ENCODE data around the gene PPP6R3.
"Not testable (repeated sequence)": the region's sequence is repeated elsewhere in the genome, so short reads cannot be mapped to it uniquely, and the experiment has no call there.

PPP6R3 gene

DNA sequence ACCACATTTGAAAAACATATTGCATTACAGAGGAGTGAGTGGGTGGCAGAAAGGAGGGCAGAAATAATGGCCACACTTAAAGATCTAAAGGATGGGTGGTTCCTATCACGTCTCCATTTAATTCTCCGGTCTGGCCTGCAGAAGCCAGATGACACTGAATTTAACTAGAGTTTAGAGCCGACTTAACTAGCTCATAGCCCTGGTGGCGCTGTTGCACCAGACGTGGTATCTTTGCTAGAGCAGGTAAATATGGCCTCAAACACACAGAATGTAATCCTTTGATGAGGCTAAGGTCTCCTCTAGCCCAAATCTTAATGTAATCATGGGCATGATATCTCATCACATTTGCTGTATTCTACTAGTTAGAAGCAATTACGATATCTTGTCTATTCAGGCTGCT lies 172.2 kb downstream of the PPP6R3 start:
- Histone ChIP-seq H3K36me3 (ENCODE audit: control insufficient read depth, insufficient read depth, low read length) (no peaks in the 10 kb centered on the region), H3K27ac (ENCODE audit: insufficient read depth, low read length, poor library complexity, severe bottlenecking) (no peak overlapping the region), H3K4me1 (ENCODE audit: control insufficient read depth, insufficient read depth, low read length, poor library complexity, severe bottlenecking) (no peaks in the 10 kb centered on the region), H3K4me3 (ENCODE audit: insufficient read depth, low read depth, low read length, poor library complexity, severe bottlenecking) (no peak overlapping the region), H3K27me3 (replicated peaks; ENCODE audit: control insufficient read depth, insufficient read depth, low read length, poor library complexity, severe bottlenecking) (no peaks in the 10 kb centered on the region), H3K9me3 (ENCODE audit: control insufficient read depth, low read length) (no peaks in the 10 kb centered on the region)
- DNase-seq: peak in 1 of 3 donors; percentile 21

DNA sequence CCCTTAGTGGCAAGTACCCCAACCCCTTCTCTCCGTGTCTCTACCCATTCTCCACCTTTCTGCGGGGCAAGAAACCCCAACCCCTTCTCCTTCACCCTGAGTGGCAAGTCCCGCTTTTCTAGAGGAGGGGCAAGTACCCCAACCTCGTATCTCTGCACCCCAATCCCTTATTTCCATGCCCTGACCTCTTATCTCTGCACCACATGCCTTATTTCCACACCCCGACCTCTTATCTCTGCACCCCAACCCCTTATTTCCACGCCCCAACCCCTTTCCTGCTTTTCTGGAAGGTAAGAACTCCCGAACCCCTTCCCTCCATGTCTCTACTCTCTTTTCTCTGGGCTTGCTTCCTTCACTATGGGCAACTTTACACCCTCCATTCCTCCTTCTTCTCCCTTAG lies 174.1 kb downstream of the PPP6R3 start:
- H3K27ac ChIP-seq (ENCODE audit: insufficient read depth, low read length, poor library complexity, severe bottlenecking); H3K4me1 ChIP-seq (ENCODE audit: control insufficient read depth, insufficient read depth, low read length, poor library complexity, severe bottlenecking); H3K9me3 ChIP-seq (ENCODE audit: control insufficient read depth, low read length); DNase-seq; H3K4me3 ChIP-seq (ENCODE audit: insufficient read depth, low read depth, low read length, poor library complexity, severe bottlenecking); H3K27me3 ChIP-seq (replicated peaks; ENCODE audit: control insufficient read depth, insufficient read depth, low read length, poor library complexity, severe bottlenecking); H3K36me3 ChIP-seq (ENCODE audit: control insufficient read depth, insufficient read depth, low read length): not testable (repeated sequence)

DNA sequence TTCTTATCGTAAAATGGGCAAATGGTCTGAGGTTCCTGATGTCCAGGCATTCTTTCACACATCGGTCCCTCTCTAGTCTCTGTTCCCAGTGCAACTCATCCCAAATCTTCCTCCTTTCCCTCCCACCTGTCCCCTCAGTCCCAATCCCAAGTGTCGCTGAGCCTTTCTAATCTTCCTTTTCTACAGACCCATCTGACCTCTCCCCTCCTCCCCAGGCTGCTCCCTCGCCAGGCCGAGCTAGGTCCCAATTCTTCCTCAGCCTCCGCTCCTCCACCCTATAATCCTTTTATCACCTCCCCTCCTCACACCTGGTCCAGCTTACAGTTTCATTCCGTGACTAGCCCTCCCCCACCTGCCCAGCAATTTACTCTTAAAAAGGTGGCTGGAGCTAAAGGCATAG lies 174.6 kb downstream of the PPP6R3 start:
- H3K9me3 ChIP-seq (ENCODE audit: control insufficient read depth, low read length); H3K36me3 ChIP-seq (ENCODE audit: control insufficient read depth, insufficient read depth, low read length); H3K4me3 ChIP-seq (ENCODE audit: insufficient read depth, low read depth, low read length, poor library complexity, severe bottlenecking); H3K27me3 ChIP-seq (replicated peaks; ENCODE audit: control insufficient read depth, insufficient read depth, low read length, poor library complexity, severe bottlenecking); H3K27ac ChIP-seq (ENCODE audit: insufficient read depth, low read length, poor library complexity, severe bottlenecking); H3K4me1 ChIP-seq (ENCODE audit: control insufficient read depth, insufficient read depth, low read length, poor library complexity, severe bottlenecking); DNase-seq: not testable (repeated sequence)

DNA sequence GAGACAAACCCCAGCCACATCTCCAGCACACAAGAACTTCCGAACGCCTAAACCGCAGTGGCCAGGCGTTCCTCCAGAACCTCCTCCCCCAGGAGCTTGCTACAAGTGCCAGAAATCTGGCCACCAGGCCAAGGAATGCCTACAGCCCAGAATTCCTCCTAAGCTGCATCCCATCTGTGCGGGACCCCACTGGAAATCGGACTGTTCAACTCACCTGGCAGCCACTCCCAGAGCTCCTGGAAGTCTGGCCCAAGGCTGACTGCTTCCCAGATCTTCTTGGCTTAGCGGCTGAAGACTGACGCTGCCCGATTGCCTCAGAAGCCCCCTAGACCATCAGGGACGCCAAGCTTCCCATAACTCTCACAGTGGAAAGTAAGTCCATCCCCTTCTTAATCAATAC lies 175.3 kb downstream of the PPP6R3 start:
- not testable (repeated sequence) for H3K9me3 ChIP-seq (ENCODE audit: control insufficient read depth, low read length); H3K4me1 ChIP-seq (ENCODE audit: control insufficient read depth, insufficient read depth, low read length, poor library complexity, severe bottlenecking); H3K27me3 ChIP-seq (replicated peaks; ENCODE audit: control insufficient read depth, insufficient read depth, low read length, poor library complexity, severe bottlenecking); H3K36me3 ChIP-seq (ENCODE audit: control insufficient read depth, insufficient read depth, low read length); H3K27ac ChIP-seq (ENCODE audit: insufficient read depth, low read length, poor library complexity, severe bottlenecking); H3K4me3 ChIP-seq (ENCODE audit: insufficient read depth, low read depth, low read length, poor library complexity, severe bottlenecking); DNase-seq

DNA sequence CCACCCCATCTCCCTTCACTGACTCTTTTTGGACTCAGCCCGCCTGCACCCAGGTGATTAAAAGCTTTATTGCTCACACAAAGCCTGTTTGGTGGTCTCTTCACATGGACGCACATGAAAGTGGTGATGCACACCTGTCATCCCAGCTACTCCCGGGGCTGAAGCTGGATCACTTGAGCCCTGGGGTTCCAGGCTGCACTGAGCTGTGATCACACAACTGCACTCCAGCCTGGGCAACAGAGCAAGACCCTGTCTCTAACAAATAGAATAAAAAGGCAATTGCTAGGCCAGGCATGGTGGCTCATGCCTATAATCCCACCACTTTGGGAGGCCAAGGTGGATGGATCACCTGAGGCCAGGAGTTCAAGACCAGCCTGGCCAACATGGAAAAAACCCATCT lies 178.8 kb downstream of the PPP6R3 start:
- DNase-seq; H3K4me3 ChIP-seq (ENCODE audit: insufficient read depth, low read depth, low read length, poor library complexity, severe bottlenecking); H3K36me3 ChIP-seq (ENCODE audit: control insufficient read depth, insufficient read depth, low read length); H3K27me3 ChIP-seq (replicated peaks; ENCODE audit: control insufficient read depth, insufficient read depth, low read length, poor library complexity, severe bottlenecking); H3K9me3 ChIP-seq (ENCODE audit: control insufficient read depth, low read length); H3K4me1 ChIP-seq (ENCODE audit: control insufficient read depth, insufficient read depth, low read length, poor library complexity, severe bottlenecking); H3K27ac ChIP-seq (ENCODE audit: insufficient read depth, low read length, poor library complexity, severe bottlenecking): not testable (repeated sequence)

DNA sequence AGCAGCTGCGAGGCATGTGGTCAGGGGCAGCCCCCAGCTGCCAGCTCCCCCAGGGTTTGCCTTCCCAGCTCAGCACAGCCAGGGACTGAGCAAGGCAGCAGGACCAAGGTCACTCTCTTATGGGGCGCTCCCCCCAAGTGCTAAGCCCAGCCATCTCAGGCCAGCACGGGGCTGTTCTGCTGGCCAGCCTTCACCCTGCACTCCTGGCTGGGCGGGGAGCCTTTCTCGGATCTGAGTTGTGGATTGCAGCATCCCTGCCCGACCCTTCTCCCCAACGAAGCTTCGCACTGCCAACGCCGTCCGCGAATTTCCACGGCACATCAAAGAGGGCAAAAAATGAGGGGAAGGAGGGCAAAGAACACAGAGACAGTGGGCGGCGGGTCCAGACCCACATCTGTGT lies 181.3 kb downstream of the PPP6R3 start:
- Histone ChIP-seq H3K4me3 (ENCODE audit: insufficient read depth, low read depth, low read length, poor library complexity, severe bottlenecking) (no peak overlapping the region), H3K27me3 (replicated peaks; ENCODE audit: control insufficient read depth, insufficient read depth, low read length, poor library complexity, severe bottlenecking) (no peaks in the 10 kb centered on the region), H3K27ac (ENCODE audit: insufficient read depth, low read length, poor library complexity, severe bottlenecking) (no peak overlapping the region), H3K9me3 (ENCODE audit: control insufficient read depth, low read length) (no peaks in the 10 kb centered on the region), H3K4me1 (ENCODE audit: control insufficient read depth, insufficient read depth, low read length, poor library complexity, severe bottlenecking) (no peaks in the 10 kb centered on the region), H3K36me3 (ENCODE audit: control insufficient read depth, insufficient read depth, low read length) (no peaks in the 10 kb centered on the region)
- no peak for DNase-seq

DNA sequence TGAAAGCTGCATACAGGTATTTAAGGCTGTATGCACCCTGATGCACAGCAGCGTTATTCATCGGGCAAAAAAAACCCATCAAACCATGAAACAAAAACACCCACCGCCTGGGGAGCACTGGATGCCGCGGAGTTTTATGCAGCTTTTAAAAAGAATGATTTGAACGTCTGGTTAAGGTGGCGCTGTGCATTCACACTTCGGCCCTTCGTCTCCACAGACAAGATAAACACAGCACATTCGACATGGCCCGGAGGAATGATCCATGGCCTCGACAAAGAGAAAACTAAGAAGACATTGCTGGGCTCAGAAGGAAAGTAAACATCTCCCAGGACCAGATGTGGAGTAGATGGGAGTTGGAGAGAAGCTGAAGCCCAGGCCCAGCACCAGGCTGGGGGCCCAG lies 183.0 kb downstream of the PPP6R3 start:
- no peak for DNase-seq
- Histone ChIP-seq H3K4me1 (ENCODE audit: control insufficient read depth, insufficient read depth, low read length, poor library complexity, severe bottlenecking) (no peaks in the 10 kb centered on the region), H3K36me3 (ENCODE audit: control insufficient read depth, insufficient read depth, low read length) (no peaks in the 10 kb centered on the region), H3K27me3 (replicated peaks; ENCODE audit: control insufficient read depth, insufficient read depth, low read length, poor library complexity, severe bottlenecking) (no peaks in the 10 kb centered on the region), H3K27ac (ENCODE audit: insufficient read depth, low read length, poor library complexity, severe bottlenecking) (no peak overlapping the region), H3K4me3 (ENCODE audit: insufficient read depth, low read depth, low read length, poor library complexity, severe bottlenecking) (no peak overlapping the region), H3K9me3 (ENCODE audit: control insufficient read depth, low read length) (no peaks in the 10 kb centered on the region)

DNA sequence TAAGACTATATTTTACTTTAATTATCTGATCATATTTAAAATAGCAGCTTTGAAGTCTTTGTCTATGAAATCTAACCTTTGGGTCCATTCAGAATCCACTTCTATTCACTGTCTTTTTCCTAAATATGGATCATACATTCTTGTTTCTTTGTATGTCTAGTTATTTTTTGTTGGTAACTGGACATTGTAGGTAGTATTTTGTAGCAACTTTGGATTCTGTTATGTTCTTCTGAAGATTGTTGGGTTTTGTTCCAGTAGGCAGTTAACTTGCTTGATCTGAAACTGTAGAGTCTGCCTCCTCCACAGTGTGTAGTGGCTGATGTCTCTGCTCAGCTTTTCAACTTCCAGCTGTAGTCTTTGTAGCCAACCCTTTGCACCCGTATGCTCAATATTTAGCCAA lies 186.3 kb downstream of the PPP6R3 start:
- Histone ChIP-seq H3K36me3 (ENCODE audit: control insufficient read depth, insufficient read depth, low read length) (no peaks in the 10 kb centered on the region), H3K9me3 (ENCODE audit: control insufficient read depth, low read length) (no peaks in the 10 kb centered on the region), H3K27ac (ENCODE audit: insufficient read depth, low read length, poor library complexity, severe bottlenecking) (no peak overlapping the region), H3K27me3 (replicated peaks; ENCODE audit: control insufficient read depth, insufficient read depth, low read length, poor library complexity, severe bottlenecking) (no peaks in the 10 kb centered on the region), H3K4me3 (ENCODE audit: insufficient read depth, low read depth, low read length, poor library complexity, severe bottlenecking) (no peak overlapping the region), H3K4me1 (ENCODE audit: control insufficient read depth, insufficient read depth, low read length, poor library complexity, severe bottlenecking) (no peaks in the 10 kb centered on the region)
- no peak for DNase-seq

DNA sequence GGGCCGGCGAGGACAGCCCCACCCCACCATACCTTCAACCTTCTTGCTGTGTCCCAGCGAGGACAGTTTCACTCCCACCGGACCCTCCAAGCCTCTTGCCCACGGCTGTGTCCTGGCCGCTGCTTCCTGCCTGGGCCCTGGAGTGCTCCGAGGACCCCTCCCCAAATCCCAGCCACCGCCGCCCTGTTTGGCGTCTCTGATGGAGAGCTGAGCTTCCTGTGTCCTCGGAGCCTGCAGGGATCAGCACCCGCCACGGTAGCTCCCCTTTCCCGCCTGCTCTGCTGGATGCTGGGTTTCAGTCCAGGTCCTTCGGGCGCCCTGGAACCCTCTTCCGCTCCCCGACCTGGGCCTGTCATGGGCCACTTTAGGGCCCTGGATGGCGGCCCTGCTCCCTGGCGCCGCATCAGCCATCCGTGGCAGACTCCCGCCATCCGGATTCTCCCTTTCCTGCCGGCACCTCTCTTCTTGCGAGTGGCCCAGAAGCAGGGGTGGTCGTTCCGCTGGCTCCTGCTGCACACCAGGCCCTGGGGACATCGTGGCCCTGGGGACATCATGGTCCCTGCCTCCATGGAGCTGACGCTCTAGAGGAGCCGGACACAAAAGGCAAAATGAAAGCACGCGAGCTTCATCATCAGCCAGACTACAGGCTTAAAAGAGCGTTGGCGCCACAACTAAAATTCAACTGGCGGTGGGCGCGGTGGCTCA lies 189.5 kb downstream of the PPP6R3 start:
- no peak overlapping the region for H3K27ac ChIP-seq (ENCODE audit: insufficient read depth, low read length, poor library complexity, severe bottlenecking)
- no peaks in the 10 kb centered on the region for H3K9me3 ChIP-seq (ENCODE audit: control insufficient read depth, low read length)
- H3K4me3 ChIP-seq (ENCODE audit: insufficient read depth, low read depth, low read length, poor library complexity, severe bottlenecking): no peak overlapping the region
- no peak for DNase-seq
- no peaks in the 10 kb centered on the region for H3K36me3 ChIP-seq (ENCODE audit: control insufficient read depth, insufficient read depth, low read length)
- no peaks in the 10 kb centered on the region for H3K4me1 ChIP-seq (ENCODE audit: control insufficient read depth, insufficient read depth, low read length, poor library complexity, severe bottlenecking)
- no peaks in the 10 kb centered on the region for H3K27me3 ChIP-seq (replicated peaks; ENCODE audit: control insufficient read depth, insufficient read depth, low read length, poor library complexity, severe bottlenecking)

DNA sequence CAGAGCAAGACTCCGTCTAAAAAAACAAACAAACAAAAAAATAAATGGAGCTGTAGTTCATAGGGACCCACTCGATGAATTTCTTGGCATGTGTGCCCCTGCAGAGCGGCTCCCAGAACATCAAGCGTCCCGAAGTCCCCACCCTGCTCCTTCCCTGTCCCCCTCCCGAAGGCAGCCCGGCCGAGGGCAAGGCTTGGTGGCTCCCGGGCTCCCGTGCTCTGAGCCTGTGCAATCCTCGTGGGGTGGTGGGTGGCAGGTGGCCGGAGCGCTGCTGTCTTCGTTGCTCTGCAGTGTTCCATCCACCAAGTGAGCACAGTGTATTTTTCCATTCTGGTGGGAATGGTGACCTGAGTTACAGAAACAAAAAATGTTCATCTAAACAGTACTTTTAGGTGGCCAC lies 190.2 kb downstream of the PPP6R3 start:
- Histone ChIP-seq H3K9me3 (ENCODE audit: control insufficient read depth, low read length) (no peaks in the 10 kb centered on the region), H3K36me3 (ENCODE audit: control insufficient read depth, insufficient read depth, low read length) (no peaks in the 10 kb centered on the region), H3K4me3 (ENCODE audit: insufficient read depth, low read depth, low read length, poor library complexity, severe bottlenecking) (no peak overlapping the region), H3K27me3 (replicated peaks; ENCODE audit: control insufficient read depth, insufficient read depth, low read length, poor library complexity, severe bottlenecking) (no peaks in the 10 kb centered on the region), H3K27ac (ENCODE audit: insufficient read depth, low read length, poor library complexity, severe bottlenecking) (no peak overlapping the region), H3K4me1 (ENCODE audit: control insufficient read depth, insufficient read depth, low read length, poor library complexity, severe bottlenecking) (no peaks in the 10 kb centered on the region)
- no peak for DNase-seq
